ENCODE data around the gene CACNA1C. TPM values are rescaled to one million over a fixed set of nuclear protein-coding genes. Genes with fewer than 3 reads are reported as not detected.

CACNA1C gene
- total and polyA plus RNA-seq, 10 of the 15 experiments (the other 5 are each of a cell fraction or from before 2014, with no cell fraction given): under 0.01 to 0.15 (median 0.09) TPM; not detected in 5

- TF ChIP-seq, protein P1, sequence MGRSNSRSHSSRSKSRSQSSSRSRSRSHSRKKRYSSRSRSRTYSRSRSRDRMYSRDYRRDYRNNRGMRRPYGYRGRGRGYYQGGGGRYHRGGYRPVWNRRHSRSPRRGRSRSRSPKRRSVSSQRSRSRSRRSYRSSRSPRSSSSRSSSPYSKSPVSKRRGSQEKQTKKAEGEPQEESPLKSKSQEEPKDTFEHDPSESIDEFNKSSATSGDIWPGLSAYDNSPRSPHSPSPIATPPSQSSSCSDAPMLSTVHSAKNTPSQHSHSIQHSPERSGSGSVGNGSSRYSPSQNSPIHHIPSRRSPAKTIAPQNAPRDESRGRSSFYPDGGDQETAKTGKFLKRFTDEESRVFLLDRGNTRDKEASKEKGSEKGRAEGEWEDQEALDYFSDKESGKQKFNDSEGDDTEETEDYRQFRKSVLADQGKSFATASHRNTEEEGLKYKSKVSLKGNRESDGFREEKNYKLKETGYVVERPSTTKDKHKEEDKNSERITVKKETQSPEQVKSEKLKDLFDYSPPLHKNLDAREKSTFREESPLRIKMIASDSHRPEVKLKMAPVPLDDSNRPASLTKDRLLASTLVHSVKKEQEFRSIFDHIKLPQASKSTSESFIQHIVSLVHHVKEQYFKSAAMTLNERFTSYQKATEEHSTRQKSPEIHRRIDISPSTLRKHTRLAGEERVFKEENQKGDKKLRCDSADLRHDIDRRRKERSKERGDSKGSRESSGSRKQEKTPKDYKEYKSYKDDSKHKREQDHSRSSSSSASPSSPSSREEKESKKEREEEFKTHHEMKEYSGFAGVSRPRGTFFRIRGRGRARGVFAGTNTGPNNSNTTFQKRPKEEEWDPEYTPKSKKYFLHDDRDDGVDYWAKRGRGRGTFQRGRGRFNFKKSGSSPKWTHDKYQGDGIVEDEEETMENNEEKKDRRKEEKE (IDR thresholded peaks at IDR 0.05): no peak
- no peak for TF ChIP-seq BRCA1 (IDR thresholded peaks at IDR 0.05; ENCODE audit: low read depth, low read length)
- no peak; the same call in 1 of the 2 replicates for TF ChIP-seq NR2F1 (conservative IDR thresholded peaks at IDR 0.05)
- no peak for TF ChIP-seq HDAC2 (IDR thresholded peaks at IDR 0.05)
- no peak for TF ChIP-seq CUX1 (IDR thresholded peaks at IDR 0.05; ENCODE audit: insufficient replicate concordance, low read depth, low read length)
- TF ChIP-seq ZNF274 (IDR thresholded peaks at IDR 0.05; ENCODE audit: insufficient read depth, insufficient read length): no peak
- peak; percentile 69 for TF ChIP-seq RAD21 (IDR thresholded peaks at IDR 0.05; ENCODE audit: insufficient read depth, low read depth, low read length)
- TF ChIP-seq EED (IDR thresholded peaks at IDR 0.05; ENCODE audit: low read depth): no peak
- TF ChIP-seq, protein P2, sequence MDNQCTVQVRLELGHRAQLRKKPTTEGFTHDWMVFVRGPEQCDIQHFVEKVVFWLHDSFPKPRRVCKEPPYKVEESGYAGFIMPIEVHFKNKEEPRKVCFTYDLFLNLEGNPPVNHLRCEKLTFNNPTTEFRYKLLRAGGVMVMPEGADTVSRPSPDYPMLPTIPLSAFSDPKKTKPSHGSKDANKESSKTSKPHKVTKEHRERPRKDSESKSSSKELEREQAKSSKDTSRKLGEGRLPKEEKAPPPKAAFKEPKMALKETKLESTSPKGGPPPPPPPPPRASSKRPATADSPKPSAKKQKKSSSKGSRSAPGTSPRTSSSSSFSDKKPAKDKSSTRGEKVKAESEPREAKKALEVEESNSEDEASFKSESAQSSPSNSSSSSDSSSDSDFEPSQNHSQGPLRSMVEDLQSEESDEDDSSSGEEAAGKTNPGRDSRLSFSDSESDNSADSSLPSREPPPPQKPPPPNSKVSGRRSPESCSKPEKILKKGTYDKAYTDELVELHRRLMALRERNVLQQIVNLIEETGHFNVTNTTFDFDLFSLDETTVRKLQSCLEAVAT (IDR thresholded peaks at IDR 0.05): no peak
- TF ChIP-seq, protein P3, sequence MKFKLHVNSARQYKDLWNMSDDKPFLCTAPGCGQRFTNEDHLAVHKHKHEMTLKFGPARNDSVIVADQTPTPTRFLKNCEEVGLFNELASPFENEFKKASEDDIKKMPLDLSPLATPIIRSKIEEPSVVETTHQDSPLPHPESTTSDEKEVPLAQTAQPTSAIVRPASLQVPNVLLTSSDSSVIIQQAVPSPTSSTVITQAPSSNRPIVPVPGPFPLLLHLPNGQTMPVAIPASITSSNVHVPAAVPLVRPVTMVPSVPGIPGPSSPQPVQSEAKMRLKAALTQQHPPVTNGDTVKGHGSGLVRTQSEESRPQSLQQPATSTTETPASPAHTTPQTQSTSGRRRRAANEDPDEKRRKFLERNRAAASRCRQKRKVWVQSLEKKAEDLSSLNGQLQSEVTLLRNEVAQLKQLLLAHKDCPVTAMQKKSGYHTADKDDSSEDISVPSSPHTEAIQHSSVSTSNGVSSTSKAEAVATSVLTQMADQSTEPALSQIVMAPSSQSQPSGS (IDR thresholded peaks at IDR 0.05; ENCODE audit: low read length): no peak
- no peak for TF ChIP-seq SMAD5 (IDR thresholded peaks at IDR 0.05; ENCODE audit: low read depth)
- TF ChIP-seq MYC (IDR thresholded peaks at IDR 0.05; ENCODE audit: insufficient read depth, insufficient read length, insufficient replicate concordance, low read length, severe bottlenecking): no peak
- TF ChIP-seq E4F1 (IDR thresholded peaks at IDR 0.05; ENCODE audit: borderline replicate concordance, partially characterized antibody): no peak
- no peak for TF ChIP-seq ZZZ3 (IDR thresholded peaks at IDR 0.05; ENCODE audit: control insufficient read depth, insufficient read length, low read depth)
Observed at GRCh38 chr12:2034633-2035430, 18.0 kb upstream of the CACNA1C start (continued).

Data from GM12878 (cell line).